ENCODE data around the gene WDR18.

The WDR18 gene

GRCh38 chr19:984165-984967 is at the start of gene WDR18:
WDR18 (plus strand) TSS chr19:984345; CDS start chr19:984354, 9 bp downstream.
- DNase-seq: peak; percentile 86

GRCh38 chr19:934865-935479 is 49.2 kb upstream of the WDR18 start:
- DNase-seq: no peak

- no peak for DNase-seq
Observed at GRCh38 chr19:936175-936546, 48.0 kb upstream of the WDR18 start.

- DNase-seq: no peak
Observed at GRCh38 chr19:937259-937694, 46.9 kb upstream of the WDR18 start.

GRCh38 chr19:938233-938923 is 45.8 kb upstream of the WDR18 start:
- DNase-seq: no peak

- no peak for DNase-seq
Observed at GRCh38 chr19:939439-939838, 44.7 kb upstream of the WDR18 start.

- DNase-seq: no peak
Observed at GRCh38 chr19:939922-940321, 44.2 kb upstream of the WDR18 start.

- DNase-seq: peak; percentile 96
Observed at GRCh38 chr19:940591-941291, 43.4 kb upstream of the WDR18 start.

GRCh38 chr19:941292-942132 is 42.6 kb upstream of the WDR18 start:
- DNase-seq: no peak

GRCh38 chr19:942133-942645 is 42.0 kb upstream of the WDR18 start:
- DNase-seq: no peak

GRCh38 chr19:943551-944170 is 40.5 kb upstream of the WDR18 start:
- no peak for DNase-seq

- DNase-seq: no peak
Observed at GRCh38 chr19:944171-944567, 40.0 kb upstream of the WDR18 start.

- DNase-seq: no peak
Observed at GRCh38 chr19:944663-945241, 39.4 kb upstream of the WDR18 start.

GRCh38 chr19:945401-946252 is 38.5 kb upstream of the WDR18 start:
- no peak for DNase-seq

- no peak for DNase-seq
Observed at GRCh38 chr19:947090-947706, 36.9 kb upstream of the WDR18 start.

GRCh38 chr19:947707-948539 is 36.2 kb upstream of the WDR18 start:
- DNase-seq: no peak

GRCh38 chr19:948842-949496 is 35.2 kb upstream of the WDR18 start:
- no peak for DNase-seq

GRCh38 chr19:950352-951066 is 33.6 kb upstream of the WDR18 start:
- DNase-seq: no peak
